GM23248 (cell line): ENCODE data around the gene CORO2B.

Experiments used
- EZH2 ChIP-seq: fragments of 200-600 bp; sonication (generic); IDR thresholded peaks from 2 replicates; pipeline ENCODE4 v1.6.1; 2018; ENCODE audit warnings: antibody characterized with exemption, mild to moderate bottlenecking; ENCODE audit not compliant: insufficient read depth, poor library complexity, severe bottlenecking
- EZH2phosphoT487 ChIP-seq: fragments of 200-600 bp; sonication (generic); IDR thresholded peaks from 2 replicates; pipeline ENCODE4 v1.6.1; 2018; ENCODE audit warnings: antibody characterized with exemption, moderate library complexity, mild to moderate bottlenecking, low read depth; ENCODE audit not compliant: insufficient read depth

DNA sequence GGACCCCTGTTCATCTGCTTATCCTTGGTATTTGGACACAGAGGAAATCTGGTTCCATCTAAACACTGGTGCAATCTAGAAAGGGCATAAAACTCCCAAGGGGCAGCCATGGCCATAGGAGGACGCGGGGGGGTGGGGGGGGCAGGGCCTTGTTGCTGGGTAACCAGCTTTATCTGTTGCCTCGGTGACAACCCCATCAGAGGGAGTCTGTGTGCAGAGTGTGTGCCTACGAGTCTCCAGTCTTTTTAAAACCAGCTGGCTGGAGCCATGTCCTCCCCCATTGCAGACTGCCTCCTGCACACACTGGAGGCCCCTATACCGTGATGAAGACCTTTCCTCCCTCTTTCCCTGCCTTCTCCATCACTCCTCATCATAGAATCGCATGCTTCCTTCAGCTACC, 26.4 kb upstream of the CORO2B start:
- TF ChIP-seq EZH2 (no peak), EZH2phosphoT487 (no peak)
